ENCODE data around the gene RBP4. TPM values are rescaled to one million over a fixed set of nuclear protein-coding genes. Genes with fewer than 3 reads are reported as not detected.

The RBP4 gene
- total RNA-seq = not detected

DNA sequence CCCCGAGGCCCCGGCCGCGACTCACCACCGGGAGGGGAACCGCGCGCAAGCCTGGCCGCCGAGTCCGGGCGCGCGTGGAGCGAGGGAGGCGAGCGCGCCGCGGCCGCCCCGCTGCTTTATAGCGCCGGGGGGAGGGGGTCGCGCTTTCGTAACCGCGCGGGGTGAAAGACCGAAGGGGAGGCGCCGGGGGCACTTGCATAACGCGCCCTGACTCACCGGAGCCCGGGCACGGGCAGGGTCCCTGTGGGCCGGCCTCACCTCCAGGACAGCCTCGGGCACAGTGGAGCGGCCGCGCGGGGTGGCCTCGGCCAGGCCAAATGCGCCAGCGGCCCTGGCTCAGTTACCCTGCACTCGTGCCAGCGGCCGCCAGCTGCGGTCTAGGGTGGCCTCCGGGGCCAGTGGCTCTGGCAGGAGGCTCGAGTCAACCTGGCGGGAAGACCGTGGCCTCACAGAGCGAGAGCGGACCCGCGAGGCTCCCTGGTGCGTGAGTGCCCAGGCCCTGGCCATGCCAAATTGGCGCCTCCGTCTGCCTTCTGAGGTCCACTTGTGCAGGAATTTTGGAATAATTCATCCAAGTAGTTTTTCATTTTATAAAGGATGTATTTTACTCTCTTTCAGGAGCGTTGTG lies at the start of gene RBP4:
Gene RBP4 (minus strand): TSS at position 90 of the 628 bp plus-strand sequence. CDS start 207 bp downstream, outside the sequence.

DNA sequence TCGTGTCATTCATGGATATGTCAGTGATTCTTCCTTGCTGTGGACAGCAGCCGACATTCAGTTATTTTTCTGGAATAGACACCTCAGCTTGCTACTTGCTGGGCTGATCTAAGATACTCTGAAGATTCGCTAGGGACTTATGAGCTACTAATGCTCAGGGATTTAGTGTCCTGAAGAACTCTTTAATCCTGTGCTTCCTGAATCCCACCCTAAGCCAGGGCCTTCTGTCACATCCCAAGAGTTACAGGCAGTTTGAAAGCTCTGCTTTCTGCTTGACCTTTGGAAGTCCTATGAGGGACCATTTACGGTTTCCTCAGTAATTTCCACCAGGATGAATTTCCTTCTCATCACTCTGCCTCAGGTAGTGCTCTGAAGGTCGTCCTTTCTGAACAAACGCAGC lies 11.3 kb upstream of the RBP4 start, which contains the start of gene PDE6C:
Gene PDE6C (plus strand): TSS at position 227 of the 400 bp plus-strand sequence. CDS start 189 bp downstream, outside the sequence.

DNA sequence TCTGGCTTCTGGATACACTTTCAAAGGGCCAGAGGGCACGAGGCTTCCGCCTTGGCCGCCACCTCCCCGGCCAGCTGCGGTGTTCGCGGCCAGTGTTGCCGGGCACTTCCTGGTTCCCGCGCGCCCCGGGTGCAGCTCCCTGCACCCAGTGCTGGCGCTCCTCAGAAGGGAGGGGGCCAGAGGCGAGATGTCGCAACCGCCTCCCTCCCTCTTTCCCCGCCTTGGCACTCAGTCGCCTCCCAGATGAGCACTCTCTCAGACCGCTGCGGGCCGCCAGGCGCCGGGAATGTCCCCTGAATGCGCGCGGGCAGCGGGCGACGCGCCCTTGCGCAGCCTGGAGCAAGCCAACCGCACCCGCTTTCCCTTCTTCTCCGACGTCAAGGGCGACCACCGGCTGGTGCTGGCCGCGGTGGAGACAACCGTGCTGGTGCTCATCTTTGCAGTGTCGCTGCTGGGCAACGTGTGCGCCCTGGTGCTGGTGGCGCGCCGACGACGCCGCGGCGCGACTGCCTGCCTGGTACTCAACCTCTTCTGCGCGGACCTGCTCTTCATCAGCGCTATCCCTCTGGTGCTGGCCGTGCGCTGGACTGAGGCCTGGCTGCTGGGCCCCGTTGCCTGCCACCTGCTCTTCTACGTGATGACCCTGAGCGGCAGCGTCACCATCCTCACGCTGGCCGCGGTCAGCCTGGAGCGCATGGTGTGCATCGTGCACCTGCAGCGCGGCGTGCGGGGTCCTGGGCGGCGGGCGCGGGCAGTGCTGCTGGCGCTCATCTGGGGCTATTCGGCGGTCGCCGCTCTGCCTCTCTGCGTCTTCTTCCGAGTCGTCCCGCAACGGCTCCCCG lies 34.4 kb downstream of the RBP4 start, which contains the start of gene FFAR4:
Gene FFAR4 (plus strand): TSS at position 231 of the 842 bp plus-strand sequence. CDS start 56 bp downstream, at position 287.

Other genes with a start within 250 kb of the RBP4 start
- under 1 TPM; 0.25 to 0.31 TPM for gene MYOF, start 118.9 kb downstream of the RBP4 start, total RNA-seq
- gene CEP55, start 104.6 kb downstream of the RBP4 start, total RNA-seq = 10 to 100 TPM; 50.5 to 51.7 TPM
- not detected for gene FFAR4, start 34.6 kb downstream of the RBP4 start, total RNA-seq
- gene PDE6C, start 11.3 kb upstream of the RBP4 start, total RNA-seq = not detected
- gene FRA10AC1, start 101.4 kb upstream of the RBP4 start, total RNA-seq = 10 to 100 TPM; 13.1 to 13.2 TPM
- not detected for gene LGI1, start 156.7 kb upstream of the RBP4 start, total RNA-seq